B cell (primary cell): Measurements from ENCODE around the gene SNAP47.
A peak's percentile ranks its signal among the peaks of the same experiment; 100 is the strongest.

ENCODE experiments used
- CTCF ChIP-seq: fragments of 200-600 bp; IDR thresholded peaks from one replicate; pipeline ENCODE4 v1.8.0; 2022; ENCODE audit warnings: antibody characterized with exemption, mild to moderate bottlenecking
- EZH2 ChIP-seq: IDR thresholded peaks from 2 replicates; pipeline ENCODE4 v1.6.1; 2012; ENCODE audit warnings: borderline replicate concordance, low read depth, mild to moderate bottlenecking, moderate library complexity, low read length; ENCODE audit not compliant: insufficient read depth, poor library complexity, severe bottlenecking

GRCh38 chr1:227762231-227762911, 27.1 kb downstream of the SNAP47 start:
- TF ChIP-seq CTCF (peak; percentile 89), EZH2 (no peak)
